Fibroblast of lung (primary cell): Measurements from ENCODE around the gene RNF133. TPM values are rescaled to one million over a fixed set of nuclear protein-coding genes. Genes with fewer than 3 reads are reported as not detected.

Experiments used
- DNase-seq, 2 donors: peaks; one replicate each; pipeline versions ENCODE4 v3.0.0 to v3.0.0-alpha.2; 2010; ENCODE audit warnings: low read depth in 2 of 2
- H2AFZ ChIP-seq: 2 replicates; pipeline ENCODE4 v1.5.1; 2012; ENCODE audit warnings: low read length, control low read depth, inconsistent platforms
- H3K27ac ChIP-seq: 2 replicates; pipeline ENCODE4 v1.5.1; 2011; ENCODE audit warnings: low read length, control low read depth; ENCODE audit not compliant: insufficient read depth
- H3K27me3 ChIP-seq: 2 replicates; pipeline ENCODE4 v1.5.1; 2011; ENCODE audit warnings: mild to moderate bottlenecking, low read length; ENCODE audit not compliant: control insufficient read depth, insufficient read depth
- H3K36me3 ChIP-seq: 2 replicates; pipeline ENCODE4 v1.5.1; 2011; ENCODE audit warnings: low read length; ENCODE audit not compliant: control insufficient read depth, insufficient read depth
- H3K4me1 ChIP-seq: 2 replicates; pipeline ENCODE4 v1.5.1; 2011; ENCODE audit warnings: low read length; ENCODE audit not compliant: control insufficient read depth, insufficient read depth; ENCODE audit errors: extremely low read depth
- H3K4me2 ChIP-seq: 2 replicates; pipeline ENCODE4 v1.5.1; 2011; ENCODE audit warnings: low read length, control low read depth; ENCODE audit not compliant: insufficient read depth; ENCODE audit errors: extremely low read depth
- H3K4me3 ChIP-seq, 4 experiments: fragments of 200-600 bp in 1 of 4; sonication (generic) in 1 of 4; replicated peaks in 1 of 4; 2 replicates each; pipeline ENCODE4 v1.5.1; 2011 to 2016; ENCODE audit warnings: low read length in 4 of 4, low read depth in 3 of 4, mild to moderate bottlenecking in 3 of 4, control low read depth in 2 of 4, inconsistent platforms in 1 of 4, mixed read lengths in 1 of 4; ENCODE audit not compliant: insufficient read depth in 1 of 4; ENCODE audit errors: control extremely low read depth in 1 of 4
- H3K79me2 ChIP-seq: 2 replicates; pipeline ENCODE4 v1.5.1; 2012; ENCODE audit warnings: mild to moderate bottlenecking, low read length, inconsistent platforms; ENCODE audit not compliant: control insufficient read depth, insufficient read depth
- H3K9ac ChIP-seq: 2 replicates; pipeline ENCODE4 v1.5.1; 2011; ENCODE audit warnings: mild to moderate bottlenecking, low read length, control low read depth; ENCODE audit not compliant: insufficient read depth
- H3K9me3 ChIP-seq: 2 replicates; pipeline ENCODE4 v1.5.1; 2012; ENCODE audit warnings: low read depth, low read length; ENCODE audit not compliant: control insufficient read depth, insufficient read depth
- H4K20me1 ChIP-seq: 2 replicates; pipeline ENCODE4 v1.5.1; 2011; ENCODE audit warnings: low read length; ENCODE audit not compliant: control insufficient read depth, insufficient read depth; ENCODE audit errors: extremely low read depth
- EZH2 ChIP-seq: IDR thresholded peaks from 2 replicates; pipeline ENCODE4 v1.5.1; 2012; ENCODE audit warnings: low read length, control low read depth, mild to moderate bottlenecking; ENCODE audit errors: missing control alignments
- polyA plus RNA-seq, 2 donors: library from polyadenylated mRNA; depleted of rRNA in 1 of 2; stranded (reverse) in 1 of 2; unstranded in 1 of 2; fragments of >200 nt; gene quantifications; 2 replicates each; pipeline ENCODE4 v1.2.1, GENCODE V29; 2011 to 2012; ENCODE audit warnings: missing spikeins in 1 of 2
- total RNA-seq: library from RNA; depleted of rRNA; stranded (reverse); fragments of >200 nt; gene quantifications from 2 replicates; pipeline ENCODE4 v1.2.1, GENCODE V29; 2014
- TF ChIP-seq, protein P1 (sequence below), 2 donors: IDR thresholded peaks in 1 of 2; conservative IDR thresholded peaks in 1 of 2; 1 replicate in 1 of 2; 2 replicates in 1 of 2; pipeline ENCODE4 v1.5.1; 2011 to 2012; ENCODE audit warnings: low read length in 2 of 2, control low read depth in 1 of 2, inconsistent platforms in 1 of 2, low read depth in 1 of 2, mild to moderate bottlenecking in 1 of 2

The RNF133 gene
- total and polyA plus RNA-seq, 2 donors (not counting 1 experiment from before 2014, with no cell fraction given), result 0.07 to 0.50 TPM

DNA sequence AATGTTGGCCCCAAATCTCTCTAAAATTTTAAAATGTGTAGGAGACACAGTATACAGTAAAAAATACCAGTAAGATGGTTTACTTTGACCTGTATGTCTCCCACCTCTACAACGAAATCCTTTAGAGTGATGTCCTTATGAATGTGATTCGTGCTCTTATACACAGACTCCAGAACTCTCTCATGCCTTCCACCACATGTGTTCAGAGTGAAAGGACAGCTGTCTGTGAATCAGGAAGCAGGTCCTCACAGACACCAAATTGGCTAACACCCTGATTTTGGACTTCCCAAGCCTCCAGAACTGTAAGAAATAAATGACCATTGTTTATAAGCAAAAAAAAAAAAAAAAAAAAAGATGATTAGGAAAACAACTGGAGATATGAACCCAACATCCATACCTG is 35.2 kb downstream of the RNF133 start:
- Histone ChIP-seq H2AFZ (no peak overlapping the region), H3K4me2 (no peak overlapping the region), H3K4me3 (no peak overlapping the region), H3K9ac (no peak overlapping the region), H4K20me1 (no peaks in the 10 kb centered on the region), H3K9me3 (no peaks in the 10 kb centered on the region), H3K27me3 (no peaks in the 10 kb centered on the region), H3K4me1 (no peaks in the 10 kb centered on the region), H3K27ac (no peak overlapping the region), H3K79me2 (no peaks in the 10 kb centered on the region), H3K36me3 (no peaks in the 10 kb centered on the region)
- no peak for TF ChIP-seq EZH2
- TF ChIP-seq, protein P1, sequence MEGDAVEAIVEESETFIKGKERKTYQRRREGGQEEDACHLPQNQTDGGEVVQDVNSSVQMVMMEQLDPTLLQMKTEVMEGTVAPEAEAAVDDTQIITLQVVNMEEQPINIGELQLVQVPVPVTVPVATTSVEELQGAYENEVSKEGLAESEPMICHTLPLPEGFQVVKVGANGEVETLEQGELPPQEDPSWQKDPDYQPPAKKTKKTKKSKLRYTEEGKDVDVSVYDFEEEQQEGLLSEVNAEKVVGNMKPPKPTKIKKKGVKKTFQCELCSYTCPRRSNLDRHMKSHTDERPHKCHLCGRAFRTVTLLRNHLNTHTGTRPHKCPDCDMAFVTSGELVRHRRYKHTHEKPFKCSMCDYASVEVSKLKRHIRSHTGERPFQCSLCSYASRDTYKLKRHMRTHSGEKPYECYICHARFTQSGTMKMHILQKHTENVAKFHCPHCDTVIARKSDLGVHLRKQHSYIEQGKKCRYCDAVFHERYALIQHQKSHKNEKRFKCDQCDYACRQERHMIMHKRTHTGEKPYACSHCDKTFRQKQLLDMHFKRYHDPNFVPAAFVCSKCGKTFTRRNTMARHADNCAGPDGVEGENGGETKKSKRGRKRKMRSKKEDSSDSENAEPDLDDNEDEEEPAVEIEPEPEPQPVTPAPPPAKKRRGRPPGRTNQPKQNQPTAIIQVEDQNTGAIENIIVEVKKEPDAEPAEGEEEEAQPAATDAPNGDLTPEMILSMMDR (conservative IDR thresholded peaks at IDR 0.05 in 1 of 2, IDR thresholded peaks at IDR 0.05 in 1 of 2; ENCODE audit: low read depth in 1 of 2, low read length in 2 of 2), result no peak
- no peak for DNase-seq

DNA sequence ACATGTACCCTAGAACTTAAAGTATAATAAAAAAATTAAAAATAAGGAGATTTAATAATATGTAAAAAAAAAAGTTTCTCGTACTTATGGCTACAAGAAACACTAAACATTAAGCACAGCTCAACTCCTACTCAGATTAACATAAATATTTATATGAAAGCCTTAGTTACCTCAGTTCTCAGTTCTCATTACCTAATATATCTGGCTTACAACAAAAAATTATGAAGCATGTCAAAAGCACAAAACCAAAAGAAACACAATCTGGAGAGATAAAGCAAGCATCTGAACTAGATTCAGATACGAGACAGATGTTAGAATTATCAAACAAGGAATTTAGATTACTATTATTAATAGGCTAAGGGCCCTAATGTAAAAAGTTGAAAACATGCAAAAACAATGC is 40.1 kb downstream of the RNF133 start:
- no peaks in the 10 kb centered on the region for H3K36me3 ChIP-seq
- no peak overlapping the region for H2AFZ ChIP-seq
- TF ChIP-seq EZH2, result no peak
- TF ChIP-seq, protein P1 (conservative IDR thresholded peaks at IDR 0.05 in 1 of 2, IDR thresholded peaks at IDR 0.05 in 1 of 2; ENCODE audit: low read depth in 1 of 2, low read length in 2 of 2), result no peak
- no peak overlapping the region for H3K9ac ChIP-seq
- H3K4me1 ChIP-seq, result no peaks in the 10 kb centered on the region
- no peak overlapping the region for H3K4me2 ChIP-seq
- H3K27ac ChIP-seq, result no peak overlapping the region
- no peak overlapping the region for H3K4me3 ChIP-seq
- DNase-seq, result peak in 1 of 2 donors; percentile 22
- H3K79me2 ChIP-seq, result no peaks in the 10 kb centered on the region
- no peaks in the 10 kb centered on the region for H3K9me3 ChIP-seq
- H4K20me1 ChIP-seq, result no peaks in the 10 kb centered on the region
- no peaks in the 10 kb centered on the region for H3K27me3 ChIP-seq

DNA sequence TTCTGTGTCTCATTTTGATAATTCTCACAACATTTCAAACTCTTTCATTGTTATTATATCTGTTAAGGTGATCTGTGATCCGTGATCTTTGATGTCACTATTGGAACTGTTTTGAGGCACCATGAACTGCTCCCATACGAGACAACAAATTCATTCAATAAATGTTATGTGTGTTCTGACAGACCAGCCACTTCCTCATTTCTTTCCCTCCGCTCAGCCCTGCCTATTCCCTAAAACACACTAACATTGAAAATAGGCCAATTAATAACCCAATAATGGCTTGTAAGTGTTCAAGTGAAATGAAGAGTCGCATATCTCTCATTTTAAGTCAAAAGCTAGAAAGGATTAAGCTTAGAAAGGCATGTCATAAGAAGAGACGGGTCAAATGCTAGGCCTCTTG is 45.2 kb downstream of the RNF133 start:
- DNase-seq, result no peak
- Histone ChIP-seq H3K4me2 (no peak overlapping the region), H3K27me3 (no peaks in the 10 kb centered on the region), H3K4me1 (no peaks in the 10 kb centered on the region), H4K20me1 (no peaks in the 10 kb centered on the region), H3K9me3 (no peaks in the 10 kb centered on the region), H3K79me2 (no peaks in the 10 kb centered on the region), H3K4me3 (no peak overlapping the region), H3K27ac (no peak overlapping the region), H2AFZ (no peak overlapping the region), H3K36me3 (no peaks in the 10 kb centered on the region), H3K9ac (no peak overlapping the region)
- TF ChIP-seq EZH2, result no peak
- TF ChIP-seq, protein P1 (conservative IDR thresholded peaks at IDR 0.05 in 1 of 2, IDR thresholded peaks at IDR 0.05 in 1 of 2; ENCODE audit: low read depth in 1 of 2, low read length in 2 of 2), result no peak
